BLaER1 treated with 17β-estradiol and CSF1 and Interleukin-3, amounts not matched to agents 10 nM and 100 nM (cell line): ENCODE data around the gene MAP2K6.

Source experiments
- H3K27ac ChIP-seq, 11 experiments: shearing (Covaris generic); formaldehyde crosslinking; 2 replicates each; pipeline ENCODE4 v1.8.1; 2022
- H3K27me3 ChIP-seq, 11 experiments: shearing (Covaris generic); formaldehyde crosslinking; 2 replicates each; pipeline ENCODE4 v1.8.1; 2022
- H3K36me3 ChIP-seq, 11 experiments: shearing (Covaris generic); formaldehyde crosslinking; 2 replicates each; pipeline ENCODE4 v1.8.1; 2022
- H3K4me1 ChIP-seq, 10 experiments: shearing (Covaris generic); formaldehyde crosslinking; 2 replicates each; pipeline ENCODE4 v1.8.1; 2022
- H3K4me2 ChIP-seq, 11 experiments: shearing (Covaris generic); formaldehyde crosslinking; 2 replicates each; pipeline ENCODE4 v1.8.1; 2022
- H3K4me3 ChIP-seq, 10 experiments: shearing (Covaris generic); formaldehyde crosslinking; 2 replicates each; pipeline ENCODE4 v1.8.1; 2022
- H3K9ac ChIP-seq, 11 experiments: shearing (Covaris generic); formaldehyde crosslinking; 2 replicates each; pipeline ENCODE4 v1.8.1; 2022
- H3K9me3 ChIP-seq, 11 experiments: shearing (Covaris generic); formaldehyde crosslinking; replicated peaks in 1 of 11; 2 replicates each; pipeline ENCODE4 v1.8.1; 2022
- H4K20me1 ChIP-seq, 11 experiments: shearing (Covaris generic); formaldehyde crosslinking; 2 replicates each; pipeline ENCODE4 v1.8.1; 2022
- Cebpa-rat ChIP-seq, 11 experiments: shearing (Covaris generic); IDR thresholded peaks; 2 replicates each; pipeline ENCODE4 v1.8.1; 2022

Gene MAP2K6

GRCh38 chr17:69516225-69516624, 101.7 kb downstream of the MAP2K6 start:
- peaks cover 0 to 85% (median 36%) of the 10 kb centered on the region in 11 experiments; a peak in 19 of 22 replicates for H3K36me3 ChIP-seq
- TF ChIP-seq Cebpa-rat (IDR thresholded peaks at IDR 0.05) = no peak
- H3K27me3 ChIP-seq = no peaks in the 10 kb centered on the region
- H3K9ac ChIP-seq = peak overlapping the region in 1 of 11 experiments; percentile 16; a peak in 1 of 22 replicates
- H3K4me1 ChIP-seq = peaks cover 18 to 26% (median 24%) of the 10 kb centered on the region in 10 experiments
- H3K9me3 ChIP-seq = peaks cover 0 to 38% (median 21%) of the 10 kb centered on the region in 11 experiments; a peak in 16 of 22 replicates
- H3K4me2 ChIP-seq = peak overlapping the region; percentile 67 to 91 (median 72); a peak in 21 of 22 replicates
- H4K20me1 ChIP-seq = no peaks in the 10 kb centered on the region
- H3K27ac ChIP-seq = peak overlapping the region in 9 of 11 experiments; percentile 14 to 75 (median 58); a peak in 15 of 22 replicates
- no peak overlapping the region for H3K4me3 ChIP-seq

GRCh38 chr17:69516911-69517310, 102.4 kb downstream of the MAP2K6 start:
- H3K36me3 ChIP-seq = peaks cover 0 to 84% (median 43%) of the 10 kb centered on the region in 11 experiments; a peak in 19 of 22 replicates
- H4K20me1 ChIP-seq = no peaks in the 10 kb centered on the region
- H3K9me3 ChIP-seq = peaks cover 0 to 31% (median 14%) of the 10 kb centered on the region in 11 experiments; a peak in 15 of 22 replicates
- H3K4me2 ChIP-seq = peak overlapping the region; percentile 67 to 91 (median 72)
- peak overlapping the region in 6 of 11 experiments; percentile 4 to 46 (median 31); a peak in 4 of 22 replicates for H3K9ac ChIP-seq
- peak overlapping the region in 10 of 11 experiments; percentile 30 to 75 (median 56); a peak in 19 of 22 replicates for H3K27ac ChIP-seq
- H3K4me3 ChIP-seq = peak overlapping the region in 3 of 10 experiments; percentile 1 to 25 (median 11); a peak in 4 of 20 replicates
- no peaks in the 10 kb centered on the region for H3K27me3 ChIP-seq
- peaks cover 18 to 26% (median 24%) of the 10 kb centered on the region in 10 experiments for H3K4me1 ChIP-seq
- TF ChIP-seq Cebpa-rat (IDR thresholded peaks at IDR 0.05) = no peak

GRCh38 chr17:69518951-69519350, 104.5 kb downstream of the MAP2K6 start:
- no peaks in the 10 kb centered on the region for H3K27me3 ChIP-seq
- peaks cover 0 to 26% (median 11%) of the 10 kb centered on the region in 11 experiments; a peak in 12 of 22 replicates for H3K9me3 ChIP-seq
- no peak overlapping the region for H3K4me3 ChIP-seq
- H3K9ac ChIP-seq = no peak overlapping the region
- peaks cover 0 to 72% (median 43%) of the 10 kb centered on the region in 11 experiments; a peak in 19 of 22 replicates for H3K36me3 ChIP-seq
- no peak overlapping the region for H3K27ac ChIP-seq
- TF ChIP-seq Cebpa-rat (IDR thresholded peaks at IDR 0.05) = no peak
- no peaks in the 10 kb centered on the region for H4K20me1 ChIP-seq
- no peak overlapping the region for H3K4me2 ChIP-seq
- H3K4me1 ChIP-seq = peaks cover 18 to 31% (median 25%) of the 10 kb centered on the region in 10 experiments

- Histone ChIP-seq H3K9me3 (peaks cover 0 to 12% (median 4%) of the 10 kb centered on the region in 11 experiments; a peak in 6 of 22 replicates), H3K9ac (no peak overlapping the region), H3K4me1 (peaks cover 0 to 22% (median 2%) of the 10 kb centered on the region in 10 experiments; a peak in 6 of 20 replicates), H3K27ac (peak overlapping the region in 1 of 11 experiments; percentile 29; a peak in 1 of 22 replicates), H3K4me2 (peak overlapping the region in 2 of 11 experiments; percentile 6 to 54; a peak in 3 of 22 replicates), H3K27me3 (no peaks in the 10 kb centered on the region), H3K4me3 (no peak overlapping the region), H4K20me1 (no peaks in the 10 kb centered on the region), H3K36me3 (peaks cover 0 to 83% (median 61%) of the 10 kb centered on the region in 11 experiments; a peak in 19 of 22 replicates)
- 0 out of 22 replicates have a peak, but pooled peaks of 1 of the 11 experiments have one; percentile 7 for TF ChIP-seq Cebpa-rat (IDR thresholded peaks at IDR 0.05)
Measured at GRCh38 chr17:69523244-69523861, 108.9 kb downstream of the MAP2K6 start.

GRCh38 chr17:69524854-69525253, 110.4 kb downstream of the MAP2K6 start:
- Histone ChIP-seq H3K27ac (no peak overlapping the region), H4K20me1 (no peaks in the 10 kb centered on the region), H3K4me1 (peaks cover 0 to 22% (median 2%) of the 10 kb centered on the region in 10 experiments; a peak in 6 of 20 replicates), H3K9me3 (peaks cover 0 to 8% (median 4%) of the 10 kb centered on the region in 11 experiments; a peak in 5 of 22 replicates), H3K4me2 (no peak overlapping the region), H3K27me3 (no peaks in the 10 kb centered on the region), H3K4me3 (no peak overlapping the region), H3K36me3 (peaks cover 0 to 81% (median 57%) of the 10 kb centered on the region in 11 experiments; a peak in 19 of 22 replicates), H3K9ac (no peak overlapping the region)
- TF ChIP-seq Cebpa-rat (IDR thresholded peaks at IDR 0.05) = no peak

- no peaks in the 10 kb centered on the region for H4K20me1 ChIP-seq
- H3K27ac ChIP-seq = no peak overlapping the region
- peaks cover 0 to 80% (median 49%) of the 10 kb centered on the region in 11 experiments; a peak in 18 of 22 replicates for H3K36me3 ChIP-seq
- H3K9me3 ChIP-seq = peaks cover 0 to 8% (median 4%) of the 10 kb centered on the region in 11 experiments; a peak in 5 of 22 replicates
- peaks cover 0 to 22% (median 2%) of the 10 kb centered on the region in 10 experiments; a peak in 6 of 20 replicates for H3K4me1 ChIP-seq
- H3K27me3 ChIP-seq = no peaks in the 10 kb centered on the region
- H3K4me3 ChIP-seq = no peak overlapping the region
- TF ChIP-seq Cebpa-rat (IDR thresholded peaks at IDR 0.05) = no peak
- no peak overlapping the region for H3K4me2 ChIP-seq
- no peak overlapping the region for H3K9ac ChIP-seq
Measured at GRCh38 chr17:69525920-69526841, 111.7 kb downstream of the MAP2K6 start.

GRCh38 chr17:69528035-69528434, 113.5 kb downstream of the MAP2K6 start:
- no peak overlapping the region for H3K4me2 ChIP-seq
- H3K27me3 ChIP-seq = no peaks in the 10 kb centered on the region
- no peak overlapping the region for H3K27ac ChIP-seq
- H3K36me3 ChIP-seq = peaks cover 0 to 89% (median 51%) of the 10 kb centered on the region in 11 experiments; a peak in 17 of 22 replicates
- H3K9ac ChIP-seq = no peak overlapping the region
- TF ChIP-seq Cebpa-rat (IDR thresholded peaks at IDR 0.05) = no peak
- no peaks in the 10 kb centered on the region for H4K20me1 ChIP-seq
- H3K4me3 ChIP-seq = no peak overlapping the region
- peaks cover 0 to 17% (median under 1%) of the 10 kb centered on the region in 10 experiments; a peak in 6 of 20 replicates for H3K4me1 ChIP-seq
- H3K9me3 ChIP-seq = peaks cover 0 to 8% (median 4%) of the 10 kb centered on the region in 11 experiments; a peak in 5 of 22 replicates

- Histone ChIP-seq H3K36me3 (peaks cover 0 to 95% (median 57%) of the 10 kb centered on the region in 11 experiments; a peak in 18 of 22 replicates), H3K9me3 (no peaks in the 10 kb centered on the region), H3K4me1 (0 out of 20 replicates have a peak, but pooled peaks cover 0 to 4% (median 0%) of the 10 kb centered on the region in 10 experiments), H3K9ac (no peak overlapping the region), H3K4me2 (no peak overlapping the region), H3K4me3 (no peak overlapping the region), H3K27me3 (no peaks in the 10 kb centered on the region), H4K20me1 (no peaks in the 10 kb centered on the region), H3K27ac (no peak overlapping the region)
- no peak for TF ChIP-seq Cebpa-rat (IDR thresholded peaks at IDR 0.05)
Measured at GRCh38 chr17:69533481-69534234, 119.2 kb downstream of the MAP2K6 start.
